ENCODE data around the gene DPYD.

DNA sequence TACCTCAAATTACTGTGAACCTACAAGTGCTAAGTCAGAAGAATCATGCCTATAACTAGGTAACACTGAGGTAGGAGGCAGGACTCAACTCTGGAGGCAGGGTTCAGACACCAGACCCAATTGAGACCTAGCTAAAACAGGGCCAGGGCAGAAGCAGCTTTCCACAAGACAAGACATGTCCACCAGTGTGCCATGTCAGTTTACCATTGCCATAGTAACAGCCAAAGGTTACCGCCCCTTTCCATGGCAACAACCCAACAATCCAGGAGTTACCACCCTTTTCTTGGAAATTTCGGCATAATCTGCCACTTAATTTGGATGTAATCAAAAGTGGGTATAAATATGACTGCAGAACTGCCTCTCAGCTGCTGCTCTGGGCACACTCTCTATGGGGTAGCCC is 432.3 kb downstream of the DPYD start:
- TF ChIP-seq, protein P1, sequence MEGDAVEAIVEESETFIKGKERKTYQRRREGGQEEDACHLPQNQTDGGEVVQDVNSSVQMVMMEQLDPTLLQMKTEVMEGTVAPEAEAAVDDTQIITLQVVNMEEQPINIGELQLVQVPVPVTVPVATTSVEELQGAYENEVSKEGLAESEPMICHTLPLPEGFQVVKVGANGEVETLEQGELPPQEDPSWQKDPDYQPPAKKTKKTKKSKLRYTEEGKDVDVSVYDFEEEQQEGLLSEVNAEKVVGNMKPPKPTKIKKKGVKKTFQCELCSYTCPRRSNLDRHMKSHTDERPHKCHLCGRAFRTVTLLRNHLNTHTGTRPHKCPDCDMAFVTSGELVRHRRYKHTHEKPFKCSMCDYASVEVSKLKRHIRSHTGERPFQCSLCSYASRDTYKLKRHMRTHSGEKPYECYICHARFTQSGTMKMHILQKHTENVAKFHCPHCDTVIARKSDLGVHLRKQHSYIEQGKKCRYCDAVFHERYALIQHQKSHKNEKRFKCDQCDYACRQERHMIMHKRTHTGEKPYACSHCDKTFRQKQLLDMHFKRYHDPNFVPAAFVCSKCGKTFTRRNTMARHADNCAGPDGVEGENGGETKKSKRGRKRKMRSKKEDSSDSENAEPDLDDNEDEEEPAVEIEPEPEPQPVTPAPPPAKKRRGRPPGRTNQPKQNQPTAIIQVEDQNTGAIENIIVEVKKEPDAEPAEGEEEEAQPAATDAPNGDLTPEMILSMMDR (IDR thresholded peaks at IDR 0.05 in 2 of 3, conservative IDR thresholded peaks at IDR 0.05 in 1 of 3; ENCODE audit: control insufficient read depth in 2 of 3, extremely low read depth in 1 of 3, insufficient read depth in 1 of 3, low read depth in 3 of 3, low read length in 3 of 3), result no peak
- no peak for TF ChIP-seq MEF2A (IDR thresholded peaks at IDR 0.05; ENCODE audit: insufficient read depth, low read depth, low read length)
- no peak for TF ChIP-seq POLR2AphosphoS2 (IDR thresholded peaks at IDR 0.05; ENCODE audit: low read depth, low read length)
- no peak for TF ChIP-seq POLR2AphosphoS5 (IDR thresholded peaks at IDR 0.05; ENCODE audit: low read length)
- TF ChIP-seq, protein P2, sequence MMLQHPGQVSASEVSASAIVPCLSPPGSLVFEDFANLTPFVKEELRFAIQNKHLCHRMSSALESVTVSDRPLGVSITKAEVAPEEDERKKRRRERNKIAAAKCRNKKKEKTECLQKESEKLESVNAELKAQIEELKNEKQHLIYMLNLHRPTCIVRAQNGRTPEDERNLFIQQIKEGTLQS (IDR thresholded peaks at IDR 0.05; ENCODE audit: borderline replicate concordance, extremely low read depth, low read depth, low read length), result no peak
- no peak for TF ChIP-seq MXI1 (IDR thresholded peaks at IDR 0.05; ENCODE audit: low read depth, low read length)
- TF ChIP-seq BRCA1 (IDR thresholded peaks at IDR 0.05; ENCODE audit: low read depth, low read length), result no peak
- TF ChIP-seq EZH2 (IDR thresholded peaks at IDR 0.05; ENCODE audit: borderline replicate concordance, control insufficient read depth, low read depth, low read length), result no peak

Measured in GM12878 (cell line).